ENCODE results near the gene IER3.

IER3 gene

GRCh38 chr6:30744054-30744805, at the start of gene IER3:
Gene IER3 (minus strand): TSS chr6:30744547. CDS start chr6:30744518, 29 bp downstream.
- DNase-seq: peak; percentile 51

GRCh38 chr6:30793521-30794194, 49.3 kb upstream of the IER3 start:
- no peak for DNase-seq

- DNase-seq: no peak
Measured at GRCh38 chr6:30792786-30793185, 48.4 kb upstream of the IER3 start.

- DNase-seq: no peak
Measured at GRCh38 chr6:30790724-30791383, 46.5 kb upstream of the IER3 start.

GRCh38 chr6:30789606-30790005, 45.3 kb upstream of the IER3 start:
- no peak for DNase-seq

GRCh38 chr6:30787954-30788353, 43.6 kb upstream of the IER3 start:
- DNase-seq: no peak

GRCh38 chr6:30782425-30783014, 38.2 kb upstream of the IER3 start:
- DNase-seq: no peak

GRCh38 chr6:30781743-30782424, 37.5 kb upstream of the IER3 start:
- DNase-seq: peak; percentile 92

GRCh38 chr6:30781395-30781742, 37.0 kb upstream of the IER3 start:
- DNase-seq: no peak

GRCh38 chr6:30780642-30780920, 36.2 kb upstream of the IER3 start:
- no peak for DNase-seq

- no peak for DNase-seq
Measured at GRCh38 chr6:30779850-30780641, 35.7 kb upstream of the IER3 start.

GRCh38 chr6:30778001-30778635, 33.8 kb upstream of the IER3 start:
- no peak for DNase-seq

GRCh38 chr6:30777155-30777485, 32.8 kb upstream of the IER3 start:
- DNase-seq: no peak

GRCh38 chr6:30776390-30777154, 32.2 kb upstream of the IER3 start:
- no peak for DNase-seq

- no peak for DNase-seq
Measured at GRCh38 chr6:30775104-30775503, 30.8 kb upstream of the IER3 start.

- no peak for DNase-seq
Measured at GRCh38 chr6:30774701-30775100, 30.4 kb upstream of the IER3 start.

- DNase-seq: no peak
Measured at GRCh38 chr6:30770592-30770991, 26.2 kb upstream of the IER3 start.

GRCh38 chr6:30769853-30770524, 25.6 kb upstream of the IER3 start:
- no peak for DNase-seq

GRCh38 chr6:30769088-30769852, 24.9 kb upstream of the IER3 start:
- no peak for DNase-seq

GRCh38 chr6:30768634-30769087, 24.3 kb upstream of the IER3 start:
- DNase-seq: no peak

Data from NCI-H1105 (cell line).